GM18511 (cell line): ENCODE results near the gene TFG.

Experiments
- ATAC-seq: cut with Tn5 transposase; IDR thresholded peaks from one replicate; pipeline ENCODE4 v1.9.1; 2021; ENCODE audit warnings: mild to moderate bottlenecking, moderate library complexity; ENCODE audit not compliant: unreplicated experiment

TFG gene

DNA sequence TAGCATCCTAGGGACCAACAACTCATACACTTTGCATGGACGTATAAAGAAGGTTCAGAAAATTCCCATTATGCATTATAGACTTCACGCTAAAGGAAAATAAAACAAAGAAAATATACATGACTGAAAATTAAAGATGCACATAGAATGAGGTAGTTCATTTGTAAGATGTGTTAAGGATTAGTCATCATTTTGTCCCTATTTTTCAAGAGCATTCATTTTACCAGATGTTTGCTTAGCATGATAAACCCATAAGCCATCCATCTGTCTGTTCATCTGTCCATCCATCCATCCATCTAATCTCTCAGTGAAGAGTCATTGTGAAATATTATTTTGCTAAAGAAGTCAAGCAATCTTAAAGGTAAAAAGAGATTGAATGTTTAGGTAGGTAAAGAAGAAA, 80.3 kb downstream of the TFG start:
- ATAC-seq = no peak

DNA sequence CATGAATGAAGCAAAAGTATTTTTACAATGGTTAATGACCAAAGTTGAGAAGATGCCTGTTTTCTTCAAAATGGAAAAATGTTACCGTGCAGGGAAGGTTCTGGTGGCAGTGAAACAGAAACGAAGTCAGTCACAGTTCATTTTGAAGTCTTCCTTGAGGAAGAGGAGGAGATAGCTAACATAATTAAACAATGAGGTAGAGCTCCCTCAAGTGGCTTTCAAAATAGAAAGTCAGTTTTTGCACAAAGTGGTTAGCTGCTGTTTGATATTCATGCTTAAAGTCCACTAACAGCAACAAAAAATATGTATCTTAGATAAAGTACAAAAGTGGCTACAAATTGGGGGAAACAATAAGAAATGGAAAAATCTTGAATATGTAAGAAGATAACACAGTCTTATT, 87.3 kb downstream of the TFG start:
- peak; percentile 78 for ATAC-seq

DNA sequence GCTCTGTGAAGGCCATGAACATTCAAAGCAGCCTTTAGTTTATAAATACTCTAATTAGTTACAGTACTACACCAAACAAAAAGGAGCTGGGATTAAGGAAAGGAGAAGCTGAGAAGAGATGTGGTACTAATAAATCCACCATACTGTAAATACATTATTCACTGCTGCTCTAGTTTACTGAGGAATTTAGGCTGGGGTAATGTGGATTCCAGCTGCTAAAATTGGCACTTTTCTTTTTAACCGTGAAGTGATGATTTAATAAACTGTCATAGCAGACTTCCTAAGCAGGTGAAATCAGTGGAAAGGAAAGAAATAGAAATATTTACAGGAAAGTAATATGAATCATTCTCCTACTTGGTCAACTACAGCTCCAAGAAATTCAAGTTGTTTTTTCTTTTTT, 88.7 kb downstream of the TFG start:
- ATAC-seq = no peak
